Measurements from ENCODE around the gene GTF3C5. TPM values are rescaled to one million over a fixed set of nuclear protein-coding genes. Genes with fewer than 3 reads are reported as not detected.
"Not testable (repeated sequence)": the region's sequence is repeated elsewhere in the genome, so short reads cannot be mapped to it uniquely, and the experiment has no call there.

GTF3C5 gene
- total RNA-seq, 2 experiments from 2014 or later, result 81.3 to 84.5 TPM

- POLR2A ChIA-PET, result interaction anchor here (0.7 kb wide), 1 partner anchor 134 kb away, joined by 3 read pairs; no protein-coding TSS in a partner anchor
- ATAC-seq, result no peak
- H3K9me3 Mint-ChIP-seq (ENCODE audit: low read depth), result no peaks in the 10 kb centered on the region
- no peak overlapping the region for H3K27ac Mint-ChIP-seq
- no peaks in the 10 kb centered on the region for H3K36me3 Mint-ChIP-seq (ENCODE audit: low read depth)
- H3K4me3 Mint-ChIP-seq, result no peak overlapping the region
- H3K4me1 Mint-ChIP-seq, result peaks cover 2% of the 10 kb centered on the region
- CTCF ChIA-PET, result interaction anchor here (0.8 kb wide), 1 partner anchor 135 kb away, joined by 3 read pairs; no protein-coding TSS in a partner anchor
- no peak for DNase-seq
- H3K27me3 Mint-ChIP-seq, result no peaks in the 10 kb centered on the region
- intact Hi-C loops (cut with DNase I, micrococcal nuclease), result no loop called here
Measured at GRCh38 chr9:133066181-133066983, 35.6 kb downstream of the GTF3C5 start.

- ChIA-PET CTCF (interaction anchor here (0.6 kb wide), 1 partner anchor 45 kb away, joined by 4 read pairs; no protein-coding TSS in a partner anchor), POLR2A (interaction anchor here (0.7 kb wide), 1 partner anchor 133 kb away, joined by 3 read pairs; no protein-coding TSS in a partner anchor)
- no peaks in the 10 kb centered on the region for H3K9me3 Mint-ChIP-seq (ENCODE audit: low read depth)
Measured at GRCh38 chr9:133067006-133067405, 36.2 kb downstream of the GTF3C5 start.

GRCh38 chr9:133067813-133068212, 37.0 kb downstream of the GTF3C5 start:
- POLR2A ChIA-PET, result no interaction called here
- Mint-ChIP-seq H3K4me3 (no peak overlapping the region), H3K27me3 (no peaks in the 10 kb centered on the region), H3K36me3 (ENCODE audit: low read depth) (peaks cover 3% of the 10 kb centered on the region), H3K27ac (no peak overlapping the region), H3K9me3 (ENCODE audit: low read depth) (no peaks in the 10 kb centered on the region), H3K4me1 (no peaks in the 10 kb centered on the region)
- DNase-seq, result no peak
- CTCF ChIA-PET, result no interaction called here
- intact Hi-C loops (cut with DNase I, micrococcal nuclease), result loop anchor here in 1 of 2 experiments (2.0 kb wide), 1 partner anchor 19 kb away; no protein-coding TSS in a partner anchor
- ATAC-seq, result no peak

More at GRCh38 chr9:133067006-133067405, 36.2 kb downstream of the GTF3C5 start:
- Mint-ChIP-seq H3K4me3 (no peak overlapping the region), H3K4me1 (peaks cover 2% of the 10 kb centered on the region), H3K36me3 (ENCODE audit: low read depth) (peaks cover 3% of the 10 kb centered on the region), H3K27ac (no peak overlapping the region), H3K27me3 (no peaks in the 10 kb centered on the region)
- no peak for DNase-seq
- intact Hi-C loops (cut with DNase I, micrococcal nuclease), result no loop called here
- no peak for ATAC-seq

- H3K9me3 Mint-ChIP-seq (ENCODE audit: low read depth); H3K36me3 Mint-ChIP-seq (ENCODE audit: low read depth); POLR2A ChIA-PET; ATAC-seq; H3K4me1 Mint-ChIP-seq; H3K4me3 Mint-ChIP-seq; H3K27me3 Mint-ChIP-seq; CTCF ChIA-PET; DNase-seq; H3K27ac Mint-ChIP-seq: not testable (repeated sequence)
- intact Hi-C loops (cut with DNase I, micrococcal nuclease), result loop anchor here in 1 of 2 experiments (2.0 kb wide), 1 partner anchor 18 kb away; no protein-coding TSS in a partner anchor
Measured at GRCh38 chr9:133068431-133068830, 37.6 kb downstream of the GTF3C5 start.

- H3K9me3 Mint-ChIP-seq (ENCODE audit: low read depth); H3K4me3 Mint-ChIP-seq; POLR2A ChIA-PET; CTCF ChIA-PET; intact Hi-C loops (cut with DNase I, micrococcal nuclease); H3K4me1 Mint-ChIP-seq; H3K27ac Mint-ChIP-seq; H3K27me3 Mint-ChIP-seq; DNase-seq; H3K36me3 Mint-ChIP-seq (ENCODE audit: low read depth): not testable (repeated sequence)
- ATAC-seq, result peak; percentile 9
Measured at GRCh38 chr9:133070500-133070961, 39.7 kb downstream of the GTF3C5 start.

- H3K36me3 Mint-ChIP-seq (ENCODE audit: low read depth); H3K4me3 Mint-ChIP-seq; intact Hi-C loops (cut with DNase I, micrococcal nuclease); H3K27me3 Mint-ChIP-seq; POLR2A ChIA-PET; DNase-seq; ATAC-seq; H3K4me1 Mint-ChIP-seq; H3K9me3 Mint-ChIP-seq (ENCODE audit: low read depth); H3K27ac Mint-ChIP-seq: not testable (repeated sequence)
- CTCF ChIA-PET, result interaction anchor here (0.9 kb wide), 1 partner anchor 73 kb away, joined by 3 read pairs; no protein-coding TSS in a partner anchor
Measured at GRCh38 chr9:133070985-133071384, 40.2 kb downstream of the GTF3C5 start.

- CTCF ChIA-PET, result interaction anchor here (0.8 to 1.0 kb wide), 3 partner anchors 14 to 73 kb away, joined by 3 read pairs; no protein-coding TSS in a partner anchor
- intact Hi-C loops (cut with DNase I, micrococcal nuclease), result no loop called here
- Mint-ChIP-seq H3K27ac (peak overlapping the region; percentile 25), H3K27me3 (no peaks in the 10 kb centered on the region), H3K36me3 (ENCODE audit: low read depth) (peaks cover 3% of the 10 kb centered on the region), H3K4me1 (no peaks in the 10 kb centered on the region), H3K4me3 (no peak overlapping the region), H3K9me3 (ENCODE audit: low read depth) (no peaks in the 10 kb centered on the region)
- POLR2A ChIA-PET, result no interaction called here
- ATAC-seq (no peak), DNase-seq (no peak)
Measured at GRCh38 chr9:133071484-133072150, 40.8 kb downstream of the GTF3C5 start.

GRCh38 chr9:133072210-133072609, 41.4 kb downstream of the GTF3C5 start:
- H3K27me3 Mint-ChIP-seq; POLR2A ChIA-PET; H3K27ac Mint-ChIP-seq; DNase-seq; H3K36me3 Mint-ChIP-seq (ENCODE audit: low read depth); intact Hi-C loops (cut with DNase I, micrococcal nuclease); H3K4me3 Mint-ChIP-seq; H3K4me1 Mint-ChIP-seq; H3K9me3 Mint-ChIP-seq (ENCODE audit: low read depth); ATAC-seq: not testable (repeated sequence)
- CTCF ChIA-PET, result interaction anchor here (0.8 to 1.0 kb wide), 3 partner anchors 15 to 72 kb away, joined by 3 read pairs; no protein-coding TSS in a partner anchor

- intact Hi-C loops (cut with DNase I, micrococcal nuclease), result no loop called here
- Mint-ChIP-seq H3K27ac (no peak overlapping the region), H3K4me3 (no peak overlapping the region), H3K27me3 (no peaks in the 10 kb centered on the region), H3K36me3 (ENCODE audit: low read depth) (peaks cover 3% of the 10 kb centered on the region), H3K9me3 (ENCODE audit: low read depth) (no peaks in the 10 kb centered on the region), H3K4me1 (no peaks in the 10 kb centered on the region)
- ATAC-seq (no peak), DNase-seq (no peak)
- ChIA-PET CTCF (interaction anchor here (0.6 kb wide), 1 partner anchor 162 kb away, joined by 5 read pairs; no protein-coding TSS in a partner anchor), POLR2A (no interaction called here)
Measured at GRCh38 chr9:133073086-133074014, 42.6 kb downstream of the GTF3C5 start.

- H3K27ac Mint-ChIP-seq, result no peak overlapping the region
- intact Hi-C loops (cut with DNase I, micrococcal nuclease), result no loop called here
- POLR2A ChIA-PET, result interaction anchor here (0.6 kb wide), 1 partner anchor 56 kb away, joined by 4 read pairs; no protein-coding TSS in a partner anchor
Measured at GRCh38 chr9:133074111-133074651, 43.4 kb downstream of the GTF3C5 start.

More at GRCh38 chr9:133074111-133074651, 43.4 kb downstream of the GTF3C5 start:
- no peaks in the 10 kb centered on the region for H3K27me3 Mint-ChIP-seq
- peaks cover 3% of the 10 kb centered on the region for H3K36me3 Mint-ChIP-seq (ENCODE audit: low read depth)
- ATAC-seq (no peak), DNase-seq (no peak)
- H3K9me3 Mint-ChIP-seq (ENCODE audit: low read depth), result no peaks in the 10 kb centered on the region
- H3K4me1 Mint-ChIP-seq, result no peaks in the 10 kb centered on the region
- no peak overlapping the region for H3K4me3 Mint-ChIP-seq
- CTCF ChIA-PET, result interaction anchor here (0.6 to 1.3 kb wide), 2 partner anchors 26 to 161 kb away, joined by 3 to 5 read pairs; no protein-coding TSS in a partner anchor

Data from activated CD4-positive, alpha-beta T cell treated with anti-CD3 and anti-CD28 coated beads for 36 hours (primary cell).